ENCODE data around the gene PTPRT. TPM values are rescaled to one million over a fixed set of nuclear protein-coding genes. Genes with fewer than 3 reads are reported as not detected.

The PTPRT gene
- total RNA-seq, 1 experiment from 2014 or later = not detected

GRCh38 chr20:42281801-42282200 lies 907.9 kb downstream of the PTPRT start:
- Histone ChIP-seq H3K27ac (ENCODE audit: low read length) (no peak overlapping the region), H3K9me3 (ENCODE audit: low read length) (peaks cover 46% of the 10 kb centered on the region), H3K27me3 (ENCODE audit: low read length) (no peaks in the 10 kb centered on the region), H3K4me1 (ENCODE audit: insufficient read depth, low read length) (no peaks in the 10 kb centered on the region), H3F3A (ENCODE audit: low read length, unreplicated experiment) (no peaks in the 10 kb centered on the region), H3K4me2 (ENCODE audit: low read length) (no peak overlapping the region), H3K9me2 (replicated peaks; ENCODE audit: low read length) (no peaks in the 10 kb centered on the region), H3K9ac (ENCODE audit: low read length) (no peak overlapping the region), H2AFZ (ENCODE audit: low read length) (no peak overlapping the region), H4K20me1 (ENCODE audit: low read length) (no peaks in the 10 kb centered on the region), H3K79me2 (ENCODE audit: low read length) (no peaks in the 10 kb centered on the region), H3K36me3 (ENCODE audit: low read depth, low read length) (no peaks in the 10 kb centered on the region), H3K4me3 (ENCODE audit: low read length) (no peak overlapping the region)
- ATAC-seq = no peak
- no TSS peak for BruUV-seq (replicated peaks)
- intact Hi-C loops (cut with micrococcal nuclease) = no loop called here
- TF ChIP-seq EZH2 (IDR thresholded peaks at IDR 0.05; ENCODE audit: low read length, unreplicated experiment) = no peak
- no peak for TF ChIP-seq EZH2phosphoT487 (IDR thresholded peaks at IDR 0.05; ENCODE audit: borderline replicate concordance, low read length)
- TF ChIP-seq CTCF (conservative IDR thresholded peaks at IDR 0.05; ENCODE audit: low read depth, low read length) = no peak
- no peak for DNase-seq
- CTCF ChIA-PET = no interaction called here
- POLR2A ChIA-PET (ENCODE audit: unreplicated experiment) = no interaction called here

- CTCF ChIA-PET = no interaction called here
- intact Hi-C loops (cut with micrococcal nuclease) = no loop called here
Measured at GRCh38 chr20:42276718-42277602, 912.7 kb downstream of the PTPRT start.

More at GRCh38 chr20:42276718-42277602, 912.7 kb downstream of the PTPRT start:
- no peak overlapping the region for H3K27ac ChIP-seq (ENCODE audit: low read length)
- no TSS peak for BruUV-seq (replicated peaks)
- no peaks in the 10 kb centered on the region for H4K20me1 ChIP-seq (ENCODE audit: low read length)
- no peaks in the 10 kb centered on the region for H3F3A ChIP-seq (ENCODE audit: low read length, unreplicated experiment)
- H3K27me3 ChIP-seq (ENCODE audit: low read length) = no peaks in the 10 kb centered on the region
- H3K4me2 ChIP-seq (ENCODE audit: low read length) = no peak overlapping the region
- ATAC-seq (no peak), DNase-seq (no peak)
- H3K9me3 ChIP-seq (ENCODE audit: low read length) = peaks cover 53% of the 10 kb centered on the region
- H3K4me3 ChIP-seq (ENCODE audit: low read length) = no peak overlapping the region
- H2AFZ ChIP-seq (ENCODE audit: low read length) = no peak overlapping the region
- no peaks in the 10 kb centered on the region for H3K79me2 ChIP-seq (ENCODE audit: low read length)
- POLR2A ChIA-PET (ENCODE audit: unreplicated experiment) = no interaction called here
- no peaks in the 10 kb centered on the region for H3K36me3 ChIP-seq (ENCODE audit: low read depth, low read length)
- no peaks in the 10 kb centered on the region for H3K4me1 ChIP-seq (ENCODE audit: insufficient read depth, low read length)
- H3K9ac ChIP-seq (ENCODE audit: low read length) = no peak overlapping the region
- TF ChIP-seq CTCF (conservative IDR thresholded peaks at IDR 0.05; ENCODE audit: low read depth, low read length) (no peak), EZH2 (IDR thresholded peaks at IDR 0.05; ENCODE audit: low read length, unreplicated experiment) (no peak), EZH2phosphoT487 (IDR thresholded peaks at IDR 0.05; ENCODE audit: borderline replicate concordance, low read length) (no peak)
- no peaks in the 10 kb centered on the region for H3K9me2 ChIP-seq (replicated peaks; ENCODE audit: low read length)

Data from PC-3 (cell line).